ENCODE results near the gene TIE1.
A peak's percentile ranks its signal among the peaks of the same experiment; 100 is the strongest.

Gene TIE1

GRCh38 chr1:43266881-43267280 lies 33.9 kb upstream of the TIE1 start:
- Histone ChIP-seq H3K4me2 (ENCODE audit: low read length) (no peak overlapping the region), H3K4me3 (ENCODE audit: low read depth, low read length) (no peak overlapping the region), H3K79me2 (no peaks in the 10 kb centered on the region), H3K27me3 (ENCODE audit: control insufficient read depth, insufficient read depth, low read length) (no peaks in the 10 kb centered on the region), H2AFZ (no peak overlapping the region), H3K9me3 (ENCODE audit: control insufficient read depth, low read length) (no peaks in the 10 kb centered on the region), H3K36me3 (ENCODE audit: control insufficient read depth, insufficient read depth, low read length) (no peaks in the 10 kb centered on the region), H3K9ac (no peak overlapping the region), H3K4me1 (peaks cover 2% of the 10 kb centered on the region), H3K27ac (no peak overlapping the region)
- no peak for TF ChIP-seq CTCF (IDR thresholded peaks at IDR 0.05)

- peaks cover 2% of the 10 kb centered on the region for H3K4me1 ChIP-seq
- no peak overlapping the region for H3K4me3 ChIP-seq (ENCODE audit: low read depth, low read length)
- no peak overlapping the region for H2AFZ ChIP-seq
- no peak overlapping the region for H3K9ac ChIP-seq
- no peak overlapping the region for H3K27ac ChIP-seq
- H3K9me3 ChIP-seq (ENCODE audit: control insufficient read depth, low read length), result no peaks in the 10 kb centered on the region
- no peak overlapping the region for H3K4me2 ChIP-seq (ENCODE audit: low read length)
- no peaks in the 10 kb centered on the region for H3K36me3 ChIP-seq (ENCODE audit: control insufficient read depth, insufficient read depth, low read length)
- no peaks in the 10 kb centered on the region for H3K27me3 ChIP-seq (ENCODE audit: control insufficient read depth, insufficient read depth, low read length)
- H3K79me2 ChIP-seq, result no peaks in the 10 kb centered on the region
- no peak for TF ChIP-seq CTCF (IDR thresholded peaks at IDR 0.05)
Observed at GRCh38 chr1:43267291-43267805, 33.4 kb upstream of the TIE1 start.

GRCh38 chr1:43267818-43268425 lies 32.9 kb upstream of the TIE1 start:
- no peak overlapping the region for H3K4me3 ChIP-seq (ENCODE audit: low read depth, low read length)
- H2AFZ ChIP-seq, result no peak overlapping the region
- no peak for TF ChIP-seq CTCF (IDR thresholded peaks at IDR 0.05)
- no peaks in the 10 kb centered on the region for H3K36me3 ChIP-seq (ENCODE audit: control insufficient read depth, insufficient read depth, low read length)
- H3K4me2 ChIP-seq (ENCODE audit: low read length), result no peak overlapping the region
- no peaks in the 10 kb centered on the region for H3K27me3 ChIP-seq (ENCODE audit: control insufficient read depth, insufficient read depth, low read length)
- no peaks in the 10 kb centered on the region for H3K79me2 ChIP-seq
- H3K4me1 ChIP-seq, result peaks cover 2% of the 10 kb centered on the region
- H3K27ac ChIP-seq, result no peak overlapping the region
- no peak overlapping the region for H3K9ac ChIP-seq
- H3K9me3 ChIP-seq (ENCODE audit: control insufficient read depth, low read length), result no peaks in the 10 kb centered on the region

- TF ChIP-seq CTCF (IDR thresholded peaks at IDR 0.05), result no peak
- H3K27ac ChIP-seq, result no peak within 1 kb of the TSS
- peak within 1 kb of the TSS; percentile 64 for H3K4me2 ChIP-seq (ENCODE audit: low read length)
- no peaks in the 10 kb centered on the region for H3K9me3 ChIP-seq (ENCODE audit: control insufficient read depth, low read length)
- no peak within 1 kb of the TSS for H3K9ac ChIP-seq
- no peaks in the 10 kb centered on the region for H3K36me3 ChIP-seq (ENCODE audit: control insufficient read depth, insufficient read depth, low read length)
- no peaks in the 10 kb centered on the region for H3K79me2 ChIP-seq
- no peaks in the 10 kb centered on the region for H3K27me3 ChIP-seq (ENCODE audit: control insufficient read depth, insufficient read depth, low read length)
- peaks cover 2% of the 10 kb centered on the region for H3K4me1 ChIP-seq
- H2AFZ ChIP-seq, result peak within 1 kb of the TSS; percentile 64
- peak within 1 kb of the TSS; percentile 61 for H3K4me3 ChIP-seq (ENCODE audit: low read depth, low read length)
Observed at GRCh38 chr1:43269627-43270375, 31.0 kb upstream of the TIE1 start, which contains the start of gene TMEM125. TSS of gene TMEM125 (plus strand) at chr1:43269983. CDS start at chr1:43272723, 2,740 bp downstream.

Measured in parathyroid adenoma (tissue), 2 donors.